Endothelial cell of umbilical vein (primary cell): Measurements from ENCODE around the gene HES1. TPM values are rescaled to one million over a fixed set of nuclear protein-coding genes. Genes with fewer than 3 reads are reported as not detected.

Experiments
- BruUV-seq: library from RNA; stranded (reverse); fragments of 400-500 nt; replicated peaks from 2 replicates; lab custom pipeline; 2021; lab: Mats Ljungman, UMichigan
- CTCF ChIA-PET: fragments of 300-600, 350-600 bp; sonication (Branson Sonifier 250); formaldehyde crosslinking; loops from one replicate; lab custom pipeline; 2021; ENCODE audit warnings: antibody characterized with exemption, inconsistent platforms; lab: Charles Lee
- POLR2A ChIA-PET: fragments of 300-600, 350-600 bp; sonication (Branson Sonifier 250); formaldehyde crosslinking; loops from one replicate; lab custom pipeline; 2021; ENCODE audit warnings: antibody characterized with exemption, inconsistent platforms; lab: Charles Lee
- DNase-seq: peaks from one replicate; pipeline ENCODE4 v3.0.0-alpha.2; 2011; ENCODE audit warnings: low read depth, low spot score
- FAIRE-seq: peaks from 2 replicates; lab custom pipeline; 2011; peaks lifted over from hg19 to GRCh38; lab: Jason Lieb, UNC
- H2AFZ ChIP-seq: 2 replicates; pipeline ENCODE4 v1.6.0; 2012; ENCODE audit warnings: low read depth, low read length, control low read depth, inconsistent platforms
- H3K27ac ChIP-seq: 2 replicates; pipeline ENCODE4 v1.5.1; 2011; ENCODE audit warnings: low read depth, mild to moderate bottlenecking, control low read depth, low read length, moderate library complexity; ENCODE audit not compliant: insufficient read depth
- H3K27me3 ChIP-seq, 2 experiments: 2 replicates each; pipeline versions ENCODE4 v1.6.0 to v1.6.1; 2011; ENCODE audit warnings: low read length in 2 of 2, mixed read lengths in 1 of 2; ENCODE audit not compliant: control insufficient read depth in 2 of 2, insufficient read depth in 2 of 2
- H3K36me3 ChIP-seq, 2 experiments: 2 replicates in 1 of 2; 3 replicates in 1 of 2; pipeline ENCODE4 v1.5.1; 2011; ENCODE audit warnings: low read length in 2 of 2, mild to moderate bottlenecking in 1 of 2, moderate library complexity in 1 of 2; ENCODE audit not compliant: control insufficient read depth in 2 of 2, insufficient read depth in 2 of 2; ENCODE audit errors: extremely low read depth in 1 of 2
- H3K4me1 ChIP-seq: 3 replicates; pipeline ENCODE4 v1.5.1; 2011; ENCODE audit warnings: mild to moderate bottlenecking, low read length; ENCODE audit not compliant: control insufficient read depth, insufficient read depth; ENCODE audit errors: extremely low read depth
- H3K4me2 ChIP-seq: 2 replicates; pipeline ENCODE4 v1.6.1; 2011; ENCODE audit warnings: low read length, control low read depth, mixed read lengths; ENCODE audit not compliant: insufficient read depth
- H3K4me3 ChIP-seq, 3 experiments: fragments of 200-600 bp in 1 of 3; sonication (generic), shearing (Covaris generic) in 1 of 3; replicated peaks in 1 of 3; 2 replicates each; pipeline ENCODE4 v1.5.1; 2011 to 2016; ENCODE audit warnings: control low read depth in 3 of 3, low read length in 3 of 3, mild to moderate bottlenecking in 2 of 3, inconsistent platforms in 1 of 3, low read depth in 1 of 3, moderate library complexity in 1 of 3; ENCODE audit not compliant: insufficient read depth in 1 of 3
- H3K79me2 ChIP-seq: 2 replicates; pipeline ENCODE4 v1.6.0; 2012; ENCODE audit warnings: low read length, inconsistent platforms; ENCODE audit not compliant: control insufficient read depth, insufficient read depth
- H3K9ac ChIP-seq: replicated peaks from 2 replicates; pipeline ENCODE3; 2011; ENCODE audit warnings: low read length, control low read depth; ENCODE audit not compliant: insufficient read depth; ENCODE audit errors: extremely low read depth
- H3K9me1 ChIP-seq: replicated peaks from 3 replicates; pipeline ENCODE4 v1.6.0; 2011; ENCODE audit warnings: mild to moderate bottlenecking, low read length; ENCODE audit not compliant: control insufficient read depth, insufficient read depth; ENCODE audit errors: extremely low read depth
- H3K9me3 ChIP-seq: replicated peaks from 2 replicates; pipeline ENCODE4 v1.5.1; 2012; ENCODE audit warnings: low read length, inconsistent platforms; ENCODE audit not compliant: control insufficient read depth, insufficient read depth
- H4K20me1 ChIP-seq: replicated peaks from 2 replicates; pipeline ENCODE3; 2011; ENCODE audit warnings: mild to moderate bottlenecking, low read length; ENCODE audit not compliant: control insufficient read depth, insufficient read depth; ENCODE audit errors: extremely low read depth
- EZH2 ChIP-seq: IDR thresholded peaks from 2 replicates; pipeline ENCODE4 v1.6.1; 2012; ENCODE audit warnings: borderline replicate concordance, low read depth, mild to moderate bottlenecking, moderate library complexity, low read length, inconsistent platforms; ENCODE audit not compliant: severe bottlenecking
- FOS ChIP-seq: IDR thresholded peaks from 2 replicates; pipeline ENCODE4 v1.6.1; 2011; ENCODE audit warnings: mild to moderate bottlenecking, low read length, moderate library complexity, borderline replicate concordance; ENCODE audit not compliant: insufficient read depth
- GATA2 ChIP-seq: IDR thresholded peaks from 2 replicates; pipeline ENCODE4 v1.7.0; 2011; ENCODE audit warnings: low read depth, mild to moderate bottlenecking, moderate library complexity, mixed read lengths, low read length; ENCODE audit not compliant: insufficient read length, insufficient read depth
- JUN ChIP-seq: IDR thresholded peaks from 2 replicates; pipeline ENCODE4 v1.6.1; 2011; ENCODE audit warnings: borderline replicate concordance, low read depth; ENCODE audit not compliant: insufficient read length, insufficient read depth
- MYC ChIP-seq: IDR thresholded peaks from one replicate; pipeline ENCODE4 v1.6.1; 2011; ENCODE audit warnings: mild to moderate bottlenecking, low read depth, low read length
- POLR2A ChIP-seq: IDR thresholded peaks from 2 replicates; pipeline ENCODE4 v1.6.1; 2012; ENCODE audit warnings: low read depth, mild to moderate bottlenecking, control low read depth, low read length
- POLR2AphosphoS5 ChIP-seq: IDR thresholded peaks from 2 replicates; pipeline ENCODE4 v1.6.1; 2012; ENCODE audit warnings: low read depth, mild to moderate bottlenecking, control low read depth, low read length, moderate library complexity; ENCODE audit not compliant: insufficient read depth
- dilution Hi-C: fragments of 300-500 bp; cut with MboI; formaldehyde crosslinking; loops from one replicate; pipeline ENCODE4 v1.15.0; 2019; ENCODE audit warnings: low sequenced_read_pairs; ENCODE audit not compliant: extremely low pct_ligation_motif_present
- intact Hi-C: fragments of 100-400 bp; cut with micrococcal nuclease; formaldehyde crosslinking; loops from one replicate; pipeline ENCODE4 v1.10.0; 2022
- polyA plus RNA-seq, 4 experiments: library from polyadenylated mRNA; depleted of rRNA in 3 of 4; stranded (reverse) in 3 of 4; unstranded in 1 of 4; fragments of >200 nt; gene quantifications; 2 replicates each; pipeline versions ENCODE4 v1.2.1 to v1.2.3, GENCODE V29; 2011 to 2012; ENCODE audit warnings: missing spikeins in 1 of 4
- total RNA-seq: library from RNA; stranded (reverse); gene quantifications from 2 replicates; pipeline ENCODE4 v1.2.3, GENCODE V29; 2021
- TF ChIP-seq, protein P1 (sequence below): IDR thresholded peaks from 2 replicates; pipeline ENCODE4 v1.6.1; 2011; ENCODE audit not compliant: insufficient read depth, insufficient read length
- TF ChIP-seq, protein P2 (sequence below), 2 donors: IDR thresholded peaks; 1 replicate in 1 of 2; 2 replicates in 1 of 2; pipeline ENCODE4 v1.5.1; 2011; ENCODE audit warnings: low read length in 2 of 2, mild to moderate bottlenecking in 2 of 2, moderate library complexity in 2 of 2, control low read depth in 1 of 2, inconsistent platforms in 1 of 2, low read depth in 1 of 2; ENCODE audit not compliant: insufficient read depth in 1 of 2; ENCODE audit errors: extremely low read depth in 1 of 2

HES1 gene
- total and polyA plus RNA-seq, 2 donors (not counting 3 experiments of a cell fraction or from before 2014, with no cell fraction given): 42.0 to 210 TPM

DNA sequence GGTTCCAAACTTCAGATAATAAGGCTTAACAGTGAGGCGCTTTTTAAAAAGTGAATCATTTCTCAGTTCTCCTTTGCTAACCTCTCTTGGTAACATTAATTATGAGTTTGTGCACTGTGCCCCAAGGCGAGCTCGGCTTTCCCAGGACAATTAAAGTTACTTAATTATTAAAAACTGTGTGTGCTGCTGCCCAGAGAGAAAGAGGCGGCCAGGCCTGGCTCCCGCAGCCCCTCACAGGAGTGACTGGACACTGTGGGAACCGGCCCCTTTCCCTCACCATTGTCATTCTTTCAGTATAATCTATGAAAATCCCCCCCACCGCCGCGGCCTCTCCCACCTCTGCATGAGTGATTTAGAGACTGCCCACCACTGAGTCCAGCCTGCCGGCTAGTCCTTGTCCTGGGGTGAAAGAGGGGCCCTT is 43.1 kb upstream of the HES1 start:
- no peak overlapping the region for H3K27ac ChIP-seq
- DNase-seq (no peak), FAIRE-seq (no peak)
- TF ChIP-seq JUN: no peak
- TF ChIP-seq POLR2A: no peak
- TF ChIP-seq EZH2: no peak
- no peak for TF ChIP-seq MYC
- TF ChIP-seq FOS: no peak
- TF ChIP-seq GATA2: no peak
- no peaks in the 10 kb centered on the region for H3K36me3 ChIP-seq
- H3K9me3 ChIP-seq: no peaks in the 10 kb centered on the region
- POLR2A ChIA-PET: interaction anchor here (0.6 kb wide), 1 partner anchor 87 kb away, joined by 4 read pairs; no protein-coding TSS in a partner anchor
- no peaks in the 10 kb centered on the region for H4K20me1 ChIP-seq
- CTCF ChIA-PET: no interaction called here
- no peaks in the 10 kb centered on the region for H3K9me1 ChIP-seq
- intact Hi-C loops: no loop called here
- dilution Hi-C loops: no loop called here
- no peak overlapping the region for H3K4me2 ChIP-seq
- peaks cover 20% of the 10 kb centered on the region for H3K4me1 ChIP-seq
- H2AFZ ChIP-seq: no peak overlapping the region
- no TSS peak for BruUV-seq
- H3K27me3 ChIP-seq: no peaks in the 10 kb centered on the region
- no peak overlapping the region for H3K9ac ChIP-seq
- no peaks in the 10 kb centered on the region for H3K79me2 ChIP-seq
- no peak overlapping the region for H3K4me3 ChIP-seq

DNA sequence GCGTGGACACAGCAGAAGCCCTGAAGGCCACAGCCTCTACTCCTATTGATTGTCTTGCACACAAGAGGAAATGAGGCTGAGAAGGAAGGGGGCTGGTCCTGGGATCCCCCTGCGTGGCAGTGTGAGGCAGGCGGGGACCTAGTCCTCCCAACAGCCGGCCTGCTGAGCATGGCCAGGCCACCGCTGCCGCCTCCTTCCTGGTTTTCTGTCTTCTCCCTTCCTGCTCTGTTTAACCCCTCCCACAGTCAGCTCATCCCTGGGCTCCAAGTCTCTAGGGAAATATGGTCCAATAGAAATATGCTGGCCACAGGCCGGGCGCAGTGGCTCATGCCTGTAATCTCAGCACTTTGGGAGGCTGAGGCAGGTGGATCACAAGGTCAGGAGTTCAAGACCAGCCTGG is 42.1 kb upstream of the HES1 start:
- no peak for TF ChIP-seq POLR2AphosphoS5
- no peak for TF ChIP-seq FOS
- TF ChIP-seq, protein P1, sequence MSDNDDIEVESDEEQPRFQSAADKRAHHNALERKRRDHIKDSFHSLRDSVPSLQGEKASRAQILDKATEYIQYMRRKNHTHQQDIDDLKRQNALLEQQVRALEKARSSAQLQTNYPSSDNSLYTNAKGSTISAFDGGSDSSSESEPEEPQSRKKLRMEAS: no peak
- no peak for TF ChIP-seq EZH2
- TF ChIP-seq, protein P2, sequence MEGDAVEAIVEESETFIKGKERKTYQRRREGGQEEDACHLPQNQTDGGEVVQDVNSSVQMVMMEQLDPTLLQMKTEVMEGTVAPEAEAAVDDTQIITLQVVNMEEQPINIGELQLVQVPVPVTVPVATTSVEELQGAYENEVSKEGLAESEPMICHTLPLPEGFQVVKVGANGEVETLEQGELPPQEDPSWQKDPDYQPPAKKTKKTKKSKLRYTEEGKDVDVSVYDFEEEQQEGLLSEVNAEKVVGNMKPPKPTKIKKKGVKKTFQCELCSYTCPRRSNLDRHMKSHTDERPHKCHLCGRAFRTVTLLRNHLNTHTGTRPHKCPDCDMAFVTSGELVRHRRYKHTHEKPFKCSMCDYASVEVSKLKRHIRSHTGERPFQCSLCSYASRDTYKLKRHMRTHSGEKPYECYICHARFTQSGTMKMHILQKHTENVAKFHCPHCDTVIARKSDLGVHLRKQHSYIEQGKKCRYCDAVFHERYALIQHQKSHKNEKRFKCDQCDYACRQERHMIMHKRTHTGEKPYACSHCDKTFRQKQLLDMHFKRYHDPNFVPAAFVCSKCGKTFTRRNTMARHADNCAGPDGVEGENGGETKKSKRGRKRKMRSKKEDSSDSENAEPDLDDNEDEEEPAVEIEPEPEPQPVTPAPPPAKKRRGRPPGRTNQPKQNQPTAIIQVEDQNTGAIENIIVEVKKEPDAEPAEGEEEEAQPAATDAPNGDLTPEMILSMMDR (IDR thresholded peaks at IDR 0.05; ENCODE audit: extremely low read depth in 1 of 2, insufficient read depth in 1 of 2, low read depth in 1 of 2, low read length in 2 of 2): no peak
- TF ChIP-seq POLR2A: no peak
- no peak for TF ChIP-seq JUN
- TF ChIP-seq MYC: no peak
- no peak for TF ChIP-seq GATA2
- no peak for DNase-seq
- Histone ChIP-seq H2AFZ (no peak overlapping the region), H3K9me3 (no peaks in the 10 kb centered on the region), H3K27ac (no peak overlapping the region), H3K9me1 (no peaks in the 10 kb centered on the region), H3K4me3 (no peak overlapping the region), H4K20me1 (no peaks in the 10 kb centered on the region), H3K79me2 (no peaks in the 10 kb centered on the region), H3K36me3 (no peaks in the 10 kb centered on the region), H3K4me2 (no peak overlapping the region), H3K9ac (no peak overlapping the region), H3K4me1 (peaks cover 20% of the 10 kb centered on the region), H3K27me3 (peaks cover 0 to 1% of the 10 kb centered on the region in 2 experiments)
- POLR2A ChIA-PET: no interaction called here
- CTCF ChIA-PET: no interaction called here
- intact Hi-C loops: no loop called here
- no peak for FAIRE-seq
- no TSS peak for BruUV-seq
- dilution Hi-C loops: no loop called here
